HG03565 (cell line): ENCODE measurements around the gene TTC33.
A peak's percentile ranks its signal among the peaks of the same experiment; 100 is the strongest.
"Not testable (repeated sequence)": the region's sequence is repeated elsewhere in the genome, so short reads cannot be mapped to it uniquely, and the experiment has no call there.

Source experiments
- ATAC-seq: cut with Tn5 transposase; IDR thresholded peaks from one replicate; pipeline ENCODE4 v1.9.1; 2021; ENCODE audit warnings: mild to moderate bottlenecking, moderate library complexity; ENCODE audit not compliant: unreplicated experiment

TTC33 gene

GRCh38 chr5:40575921-40576320 is 179.8 kb downstream of the TTC33 start:
- no peak for ATAC-seq

- ATAC-seq = no peak
Measured at GRCh38 chr5:40575411-40575810, 180.3 kb downstream of the TTC33 start.

GRCh38 chr5:40572937-40573336 is 182.8 kb downstream of the TTC33 start:
- no peak for ATAC-seq

- no peak for ATAC-seq
Measured at GRCh38 chr5:40572391-40572790, 183.4 kb downstream of the TTC33 start.

- no peak for ATAC-seq
Measured at GRCh38 chr5:40571729-40572128, 184.0 kb downstream of the TTC33 start.

GRCh38 chr5:40570408-40571129 is 185.2 kb downstream of the TTC33 start:
- ATAC-seq = peak; percentile 89

GRCh38 chr5:40569546-40570270 is 186.1 kb downstream of the TTC33 start:
- peak; percentile 34 for ATAC-seq

- no peak for ATAC-seq
Measured at GRCh38 chr5:40568548-40568947, 187.2 kb downstream of the TTC33 start.

GRCh38 chr5:40563173-40563572 is 192.6 kb downstream of the TTC33 start:
- ATAC-seq = not testable (repeated sequence)

GRCh38 chr5:40560474-40561110 is 195.2 kb downstream of the TTC33 start:
- no peak for ATAC-seq

GRCh38 chr5:40559306-40559705 is 196.5 kb downstream of the TTC33 start:
- no peak for ATAC-seq

- no peak for ATAC-seq
Measured at GRCh38 chr5:40557501-40557900, 198.3 kb downstream of the TTC33 start.

- no peak for ATAC-seq
Measured at GRCh38 chr5:40556811-40557210, 198.9 kb downstream of the TTC33 start.

GRCh38 chr5:40555886-40556285 is 199.9 kb downstream of the TTC33 start:
- ATAC-seq = peak; percentile 45

- ATAC-seq = no peak
Measured at GRCh38 chr5:40554813-40555212, 200.9 kb downstream of the TTC33 start.

- ATAC-seq = no peak
Measured at GRCh38 chr5:40554054-40554453, 201.7 kb downstream of the TTC33 start.

- no peak for ATAC-seq
Measured at GRCh38 chr5:40552981-40553380, 202.8 kb downstream of the TTC33 start.

GRCh38 chr5:40551496-40552491 is 204.0 kb downstream of the TTC33 start:
- no peak for ATAC-seq

- no peak for ATAC-seq
Measured at GRCh38 chr5:40550481-40550880, 205.3 kb downstream of the TTC33 start.

- ATAC-seq = no peak
Measured at GRCh38 chr5:40549616-40550015, 206.1 kb downstream of the TTC33 start.
